Lower leg skin (tissue), 3 donors: ENCODE results near the gene ANKRD13A.

Experiments used
- POLR2A ChIP-seq, 2 donors: fragments of 450-650 bp; IDR thresholded peaks; one replicate each; pipeline ENCODE4 v1.6.1; 2016 to 2017; ENCODE audit warnings: antibody characterized with exemption in 2 of 2, mild to moderate bottlenecking in 1 of 2, moderate library complexity in 1 of 2
- TF ChIP-seq, protein P1 (sequence below), 3 donors: fragments of 450-650 bp; IDR thresholded peaks; one replicate each; pipeline ENCODE4 v1.5.1; 2016; ENCODE audit warnings: antibody characterized with exemption in 3 of 3, mild to moderate bottlenecking in 3 of 3, moderate library complexity in 2 of 3

DNA sequence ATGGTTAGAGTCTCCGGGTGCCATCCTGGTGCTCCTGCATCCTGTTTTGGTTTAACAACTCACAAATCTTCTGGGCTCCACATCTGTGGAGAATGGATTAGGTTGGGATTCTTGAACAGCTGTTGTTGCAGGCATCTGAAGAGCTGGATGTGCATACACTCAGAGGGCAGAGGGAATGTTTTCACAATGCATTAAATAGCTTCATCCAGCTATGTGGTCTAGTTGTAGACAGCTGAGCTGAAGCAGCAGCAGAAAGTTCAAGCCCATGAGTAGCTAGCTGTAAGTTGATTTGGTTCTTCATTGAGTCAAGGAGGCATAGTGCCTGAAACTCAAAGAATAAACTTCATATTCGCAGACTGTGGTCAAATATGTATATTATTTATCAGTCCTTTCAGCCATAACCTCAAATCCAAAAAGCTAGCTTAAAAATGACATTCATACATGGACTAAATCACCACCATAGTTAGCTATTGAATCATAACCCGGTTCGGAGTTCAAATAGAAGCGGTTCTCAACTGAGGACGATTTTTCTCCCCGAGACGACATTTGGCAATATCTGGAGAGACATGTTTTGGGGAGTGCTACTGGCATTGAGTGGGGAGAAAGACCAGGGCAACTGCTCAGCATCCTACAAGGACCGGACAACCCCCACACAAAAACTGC, 858 bp upstream of the ANKRD13A start:
- TF ChIP-seq, protein P1, sequence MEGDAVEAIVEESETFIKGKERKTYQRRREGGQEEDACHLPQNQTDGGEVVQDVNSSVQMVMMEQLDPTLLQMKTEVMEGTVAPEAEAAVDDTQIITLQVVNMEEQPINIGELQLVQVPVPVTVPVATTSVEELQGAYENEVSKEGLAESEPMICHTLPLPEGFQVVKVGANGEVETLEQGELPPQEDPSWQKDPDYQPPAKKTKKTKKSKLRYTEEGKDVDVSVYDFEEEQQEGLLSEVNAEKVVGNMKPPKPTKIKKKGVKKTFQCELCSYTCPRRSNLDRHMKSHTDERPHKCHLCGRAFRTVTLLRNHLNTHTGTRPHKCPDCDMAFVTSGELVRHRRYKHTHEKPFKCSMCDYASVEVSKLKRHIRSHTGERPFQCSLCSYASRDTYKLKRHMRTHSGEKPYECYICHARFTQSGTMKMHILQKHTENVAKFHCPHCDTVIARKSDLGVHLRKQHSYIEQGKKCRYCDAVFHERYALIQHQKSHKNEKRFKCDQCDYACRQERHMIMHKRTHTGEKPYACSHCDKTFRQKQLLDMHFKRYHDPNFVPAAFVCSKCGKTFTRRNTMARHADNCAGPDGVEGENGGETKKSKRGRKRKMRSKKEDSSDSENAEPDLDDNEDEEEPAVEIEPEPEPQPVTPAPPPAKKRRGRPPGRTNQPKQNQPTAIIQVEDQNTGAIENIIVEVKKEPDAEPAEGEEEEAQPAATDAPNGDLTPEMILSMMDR (IDR thresholded peaks at IDR 0.05): no peak
- TF ChIP-seq POLR2A (IDR thresholded peaks at IDR 0.05): no peak
